ENCODE results near the gene SETD7.

DNA sequence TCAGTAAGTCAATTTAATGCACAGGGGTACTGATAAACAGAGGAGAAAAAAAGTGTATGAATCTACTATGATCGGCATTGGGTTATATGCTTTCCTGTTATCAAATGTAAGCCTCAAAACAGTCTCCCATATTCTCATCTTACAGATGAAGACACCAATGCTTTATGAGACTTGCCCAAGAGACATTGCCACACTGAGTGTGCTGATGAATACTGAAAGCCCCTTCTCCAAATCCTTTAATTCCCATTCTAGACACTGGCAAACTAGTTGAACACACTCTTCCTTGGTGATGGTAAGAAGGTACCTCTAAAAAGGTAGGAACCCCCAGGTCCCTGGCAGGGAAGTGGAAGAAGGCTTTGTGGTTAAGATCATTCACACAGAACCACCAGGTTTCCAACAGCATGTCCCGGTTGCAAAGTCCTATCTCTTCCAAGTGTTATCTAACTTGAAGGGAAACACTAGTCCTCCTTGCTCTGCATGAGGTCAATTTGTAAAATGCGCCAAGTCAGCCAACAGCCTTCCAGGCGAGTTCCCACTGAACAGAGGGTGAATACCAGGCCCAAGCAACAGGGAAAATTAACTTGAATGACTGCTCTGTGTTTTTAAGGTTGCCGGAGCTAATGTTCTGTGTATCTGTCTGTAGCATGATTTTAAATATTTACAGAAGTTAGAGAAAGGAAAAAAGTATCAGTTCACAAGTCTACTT, 5.1 kb downstream of the SETD7 start:
- TF ChIP-seq POLR2A (IDR thresholded peaks at IDR 0.05; ENCODE audit: low read depth, low read length) = no peak
- TF ChIP-seq, protein P1, sequence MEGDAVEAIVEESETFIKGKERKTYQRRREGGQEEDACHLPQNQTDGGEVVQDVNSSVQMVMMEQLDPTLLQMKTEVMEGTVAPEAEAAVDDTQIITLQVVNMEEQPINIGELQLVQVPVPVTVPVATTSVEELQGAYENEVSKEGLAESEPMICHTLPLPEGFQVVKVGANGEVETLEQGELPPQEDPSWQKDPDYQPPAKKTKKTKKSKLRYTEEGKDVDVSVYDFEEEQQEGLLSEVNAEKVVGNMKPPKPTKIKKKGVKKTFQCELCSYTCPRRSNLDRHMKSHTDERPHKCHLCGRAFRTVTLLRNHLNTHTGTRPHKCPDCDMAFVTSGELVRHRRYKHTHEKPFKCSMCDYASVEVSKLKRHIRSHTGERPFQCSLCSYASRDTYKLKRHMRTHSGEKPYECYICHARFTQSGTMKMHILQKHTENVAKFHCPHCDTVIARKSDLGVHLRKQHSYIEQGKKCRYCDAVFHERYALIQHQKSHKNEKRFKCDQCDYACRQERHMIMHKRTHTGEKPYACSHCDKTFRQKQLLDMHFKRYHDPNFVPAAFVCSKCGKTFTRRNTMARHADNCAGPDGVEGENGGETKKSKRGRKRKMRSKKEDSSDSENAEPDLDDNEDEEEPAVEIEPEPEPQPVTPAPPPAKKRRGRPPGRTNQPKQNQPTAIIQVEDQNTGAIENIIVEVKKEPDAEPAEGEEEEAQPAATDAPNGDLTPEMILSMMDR (IDR thresholded peaks at IDR 0.05; ENCODE audit: extremely low read depth in 1 of 2, insufficient read depth in 1 of 2, low read depth in 1 of 2, low read length in 2 of 2) = no peak

All from endothelial cell of umbilical vein (primary cell).